Astrocyte (in vitro differentiated cells and primary cell): ENCODE measurements around the gene PLEKHF1.

Experiments
- EZH2 ChIP-seq: IDR thresholded peaks from 2 replicates; pipeline ENCODE4 v1.6.1; 2012; ENCODE audit warnings: mild to moderate bottlenecking, low read length, inconsistent platforms; ENCODE audit not compliant: insufficient read depth
- TF ChIP-seq, protein P1 (sequence below): IDR thresholded peaks from 2 replicates; pipeline ENCODE4 v1.5.1; 2011; ENCODE audit warnings: low read depth, mild to moderate bottlenecking, inconsistent platforms, low read length, moderate library complexity; ENCODE audit not compliant: insufficient read depth

DNA sequence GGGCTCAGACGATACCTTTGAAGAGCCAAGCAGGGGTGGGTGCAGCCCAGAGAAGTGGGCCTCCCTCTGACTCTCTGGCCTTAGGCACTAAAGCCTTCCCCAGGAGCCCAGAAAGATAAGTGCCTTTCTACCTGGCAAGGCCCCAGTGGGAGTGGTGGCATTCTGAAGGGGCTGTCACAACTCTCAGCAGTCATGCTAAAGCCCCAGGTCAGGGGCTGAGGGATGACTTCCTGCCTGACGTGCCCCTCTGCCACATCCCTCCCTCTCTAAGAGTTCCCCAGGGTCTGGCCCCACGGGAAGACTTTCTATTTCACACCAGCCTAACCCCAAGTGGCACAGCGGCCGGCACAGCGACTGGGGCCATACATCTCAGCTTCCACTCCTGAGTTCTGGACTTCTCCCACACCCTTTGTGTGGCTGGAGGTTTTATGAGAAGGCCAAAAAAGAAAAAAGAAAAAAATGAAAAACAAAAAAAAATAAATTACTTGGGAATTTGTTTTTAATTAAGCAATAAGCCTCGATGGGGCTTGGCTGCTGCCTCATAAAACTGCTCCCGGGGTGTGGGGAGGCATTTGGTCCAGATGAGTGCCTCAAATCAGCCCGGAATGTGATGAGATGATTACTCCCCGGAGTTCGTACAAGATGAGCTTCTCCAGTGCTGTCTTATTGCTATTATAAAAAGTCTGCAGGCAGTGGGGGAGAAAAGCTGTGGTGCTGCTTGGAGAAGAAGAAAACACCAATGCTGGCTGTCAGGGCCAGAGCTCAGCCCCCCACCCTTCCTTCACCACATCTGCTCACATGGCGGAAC, 28.5 kb upstream of the PLEKHF1 start:
- no peak for TF ChIP-seq EZH2
- TF ChIP-seq, protein P1, sequence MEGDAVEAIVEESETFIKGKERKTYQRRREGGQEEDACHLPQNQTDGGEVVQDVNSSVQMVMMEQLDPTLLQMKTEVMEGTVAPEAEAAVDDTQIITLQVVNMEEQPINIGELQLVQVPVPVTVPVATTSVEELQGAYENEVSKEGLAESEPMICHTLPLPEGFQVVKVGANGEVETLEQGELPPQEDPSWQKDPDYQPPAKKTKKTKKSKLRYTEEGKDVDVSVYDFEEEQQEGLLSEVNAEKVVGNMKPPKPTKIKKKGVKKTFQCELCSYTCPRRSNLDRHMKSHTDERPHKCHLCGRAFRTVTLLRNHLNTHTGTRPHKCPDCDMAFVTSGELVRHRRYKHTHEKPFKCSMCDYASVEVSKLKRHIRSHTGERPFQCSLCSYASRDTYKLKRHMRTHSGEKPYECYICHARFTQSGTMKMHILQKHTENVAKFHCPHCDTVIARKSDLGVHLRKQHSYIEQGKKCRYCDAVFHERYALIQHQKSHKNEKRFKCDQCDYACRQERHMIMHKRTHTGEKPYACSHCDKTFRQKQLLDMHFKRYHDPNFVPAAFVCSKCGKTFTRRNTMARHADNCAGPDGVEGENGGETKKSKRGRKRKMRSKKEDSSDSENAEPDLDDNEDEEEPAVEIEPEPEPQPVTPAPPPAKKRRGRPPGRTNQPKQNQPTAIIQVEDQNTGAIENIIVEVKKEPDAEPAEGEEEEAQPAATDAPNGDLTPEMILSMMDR: no peak
